Glutamatergic neuron (in vitro differentiated cells): ENCODE measurements around the gene LTBR. TPM values are rescaled to one million over a fixed set of nuclear protein-coding genes. Genes with fewer than 3 reads are reported as not detected.

ENCODE experiments used
- DNase-seq: peaks from one replicate; pipeline ENCODE4 v3.0.0; 2022
- H3K27ac Mint-ChIP-seq: one replicate; pipeline ENCODE4 v1.8.0; 2020; ENCODE audit warnings: mild to moderate bottlenecking, mixed read lengths, inconsistent platforms; ENCODE audit not compliant: unreplicated experiment
- H3K27me3 Mint-ChIP-seq: one replicate; pipeline ENCODE4 v1.8.0; 2020; ENCODE audit warnings: mild to moderate bottlenecking, moderate library complexity, mixed read lengths, inconsistent platforms; ENCODE audit not compliant: unreplicated experiment
- H3K36me3 Mint-ChIP-seq: one replicate; pipeline ENCODE4 v1.8.0; 2020; ENCODE audit warnings: mild to moderate bottlenecking, mixed read lengths, inconsistent platforms; ENCODE audit not compliant: unreplicated experiment
- H3K4me1 Mint-ChIP-seq: one replicate; pipeline ENCODE4 v1.8.0; 2020; ENCODE audit warnings: mild to moderate bottlenecking, low read depth, mixed read lengths, inconsistent platforms; ENCODE audit not compliant: unreplicated experiment
- H3K4me3 Mint-ChIP-seq: one replicate; pipeline ENCODE4 v1.8.0; 2020; ENCODE audit warnings: mild to moderate bottlenecking, mixed read lengths, inconsistent platforms; ENCODE audit not compliant: unreplicated experiment
- H3K9me3 Mint-ChIP-seq: one replicate; pipeline ENCODE4 v1.8.0; 2020; ENCODE audit warnings: mild to moderate bottlenecking, moderate library complexity, mixed read lengths, inconsistent platforms; ENCODE audit not compliant: unreplicated experiment
- CTCF ChIP-seq: fragments of 200-600 bp; sonication (generic); IDR thresholded peaks from one replicate; pipeline ENCODE4 v1.5.0; 2021; ENCODE audit not compliant: partially characterized antibody, unreplicated experiment
- total RNA-seq: library from RNA; stranded (reverse); fragmentation: NEBNext Ultra II Directional; extraction: Animal tissue kit (Norgen Biotek cat#: 25700); gene quantifications from one replicate; pipeline ENCODE4 v1.2.1, GENCODE V29; 2021; ENCODE audit not compliant: unreplicated experiment

The LTBR gene
- total RNA-seq, 1 donor from 2014 or later: not detected

DNA sequence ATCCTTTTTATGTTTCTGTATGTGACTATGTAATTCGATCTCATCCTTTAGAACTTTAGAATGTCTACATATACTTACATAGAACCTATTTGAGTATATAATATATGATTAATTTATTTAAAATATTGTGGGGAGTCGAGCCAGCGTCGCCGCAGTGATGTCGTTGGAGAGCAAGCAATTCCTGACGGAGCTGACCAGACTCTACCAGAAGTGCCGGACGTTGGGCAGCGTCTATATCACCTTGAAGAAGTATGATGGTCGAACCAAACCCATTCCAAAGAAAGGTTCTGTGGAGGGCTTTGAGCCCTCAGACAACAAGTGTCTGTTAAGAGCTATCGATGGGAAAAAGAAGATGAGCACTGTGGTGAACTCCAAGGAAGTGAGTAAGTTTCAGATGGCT is 54.4 kb downstream of the LTBR start:
- Mint-ChIP-seq H3K27ac (no peak overlapping the region), H3K9me3 (no peaks in the 10 kb centered on the region)
- TF ChIP-seq CTCF: no peak

DNA sequence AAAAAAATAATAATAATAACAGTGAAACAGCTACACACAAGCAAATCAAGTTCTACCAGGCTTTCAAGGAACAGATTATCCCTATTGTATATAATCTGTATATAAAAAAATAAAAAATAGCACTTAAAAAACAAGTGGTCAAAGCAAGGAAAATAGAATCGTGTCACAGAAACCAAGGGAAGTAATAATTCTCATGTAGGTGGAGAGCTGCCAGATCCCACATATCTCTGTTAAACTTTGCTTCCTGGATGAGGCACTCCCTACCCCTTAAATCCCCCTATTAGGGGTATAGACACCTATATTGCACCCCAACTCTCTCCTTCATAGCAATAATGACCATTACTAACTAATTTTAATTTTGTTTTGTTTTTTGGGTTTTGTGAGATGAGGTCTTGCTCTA is 56.4 kb downstream of the LTBR start:
- no peak overlapping the region for H3K27ac Mint-ChIP-seq
- no peaks in the 10 kb centered on the region for H3K4me1 Mint-ChIP-seq
- H3K4me3 Mint-ChIP-seq: no peak overlapping the region
- no peak for DNase-seq
- TF ChIP-seq CTCF: no peak
- no peaks in the 10 kb centered on the region for H3K9me3 Mint-ChIP-seq
- peaks cover 2% of the 10 kb centered on the region for H3K27me3 Mint-ChIP-seq
- H3K36me3 Mint-ChIP-seq: no peaks in the 10 kb centered on the region

More for the DNA sequence above, 54.4 kb downstream of the LTBR start:
- Mint-ChIP-seq H3K36me3 (no peaks in the 10 kb centered on the region), H3K27me3 (peaks cover 2% of the 10 kb centered on the region), H3K4me1 (no peaks in the 10 kb centered on the region), H3K4me3 (no peak overlapping the region)
- no peak for DNase-seq

Other genes starting within 250 kb of the LTBR start
- 17.6 TPM for gene CD9, start 183.8 kb upstream of the LTBR start, total RNA-seq
- gene PLEKHG6, start 73.5 kb upstream of the LTBR start, total RNA-seq: not detected
- gene TNFRSF1A, start 42.1 kb upstream of the LTBR start, total RNA-seq: 7.4 TPM
- gene SCNN1A, start 8.6 kb upstream of the LTBR start, total RNA-seq: 0.74 TPM
- gene CD27, start 60.8 kb downstream of the LTBR start, total RNA-seq: not detected
- gene TAPBPL, start 67.9 kb downstream of the LTBR start, total RNA-seq: 0.96 TPM
- 14.0 TPM for gene VAMP1, start 86.5 kb downstream of the LTBR start, total RNA-seq
- 138 TPM for gene MRPL51, start 109.1 kb downstream of the LTBR start, total RNA-seq
- gene NCAPD2, start 109.9 kb downstream of the LTBR start, total RNA-seq: 29.3 TPM
- 2,124 TPM for gene GAPDH, start 150.4 kb downstream of the LTBR start, total RNA-seq
- 50.3 TPM for gene IFFO1, start 171.9 kb downstream of the LTBR start, total RNA-seq
- gene NOP2, start 184.1 kb downstream of the LTBR start, total RNA-seq: 53.5 TPM
- 957 TPM for gene CHD4, start 223.2 kb downstream of the LTBR start, total RNA-seq